NOMO-1 treated with DMSO at 0.1 percent for 48 hours (cell line): ENCODE results near the gene ZNF213.
A peak's percentile ranks its signal among the peaks of the same experiment; 100 is the strongest.

ENCODE experiments used
- DNase-seq: peaks from one replicate; lab custom pipeline; 2025; ENCODE audit not compliant: unreplicated experiment; lab: John Stamatoyannopoulos, UW

ZNF213 gene

GRCh38 chr16:3134338-3135125 is at the start of gene ZNF213:
ZNF213 (plus strand) TSS chr16:3135029; CDS start chr16:3137281, 2,252 bp downstream.
- DNase-seq = peak; percentile 99

GRCh38 chr16:3085868-3086595 is 48.8 kb upstream of the ZNF213 start:
- DNase-seq = no peak

DNA sequence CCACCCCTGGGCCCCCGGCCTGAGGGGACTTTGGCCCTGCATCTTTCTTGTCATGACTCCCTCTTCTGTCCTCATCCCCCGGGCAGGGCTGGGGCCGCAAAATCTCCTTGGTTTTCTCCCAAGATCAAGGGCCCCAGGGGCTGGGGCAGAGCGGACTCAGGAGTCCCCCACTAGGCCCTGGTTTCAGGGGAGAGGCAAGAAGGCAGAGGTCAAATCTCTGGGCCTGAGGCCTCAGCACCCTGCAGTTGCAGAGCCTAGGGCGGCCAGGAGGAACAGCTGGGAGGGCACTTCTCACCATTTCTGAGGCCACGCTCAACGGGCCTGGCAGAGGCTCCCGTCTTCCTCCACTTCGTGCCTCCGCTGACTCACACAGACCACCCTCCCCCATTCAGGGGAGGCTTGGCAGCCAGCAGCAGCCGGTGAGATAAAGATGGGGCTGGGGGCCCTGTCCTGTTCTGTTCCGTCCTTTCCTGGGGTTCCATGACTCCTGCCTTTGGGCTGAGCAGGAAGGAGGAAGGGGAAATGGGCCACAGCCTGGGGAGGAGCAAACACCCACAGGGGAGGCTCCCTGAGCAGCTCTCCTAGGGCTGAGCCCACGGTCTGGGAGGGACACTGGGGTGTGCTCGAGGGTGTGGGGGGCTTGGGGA is 48.1 kb upstream of the ZNF213 start:
- peak; percentile 50 for DNase-seq

GRCh38 chr16:3087243-3088235 is 47.3 kb upstream of the ZNF213 start:
- no peak for DNase-seq

- DNase-seq = no peak
Measured at GRCh38 chr16:3088450-3088849, 46.4 kb upstream of the ZNF213 start.

GRCh38 chr16:3088925-3089716 is 45.7 kb upstream of the ZNF213 start:
- DNase-seq = no peak

GRCh38 chr16:3089717-3090592 is 44.9 kb upstream of the ZNF213 start:
- DNase-seq = no peak

DNA sequence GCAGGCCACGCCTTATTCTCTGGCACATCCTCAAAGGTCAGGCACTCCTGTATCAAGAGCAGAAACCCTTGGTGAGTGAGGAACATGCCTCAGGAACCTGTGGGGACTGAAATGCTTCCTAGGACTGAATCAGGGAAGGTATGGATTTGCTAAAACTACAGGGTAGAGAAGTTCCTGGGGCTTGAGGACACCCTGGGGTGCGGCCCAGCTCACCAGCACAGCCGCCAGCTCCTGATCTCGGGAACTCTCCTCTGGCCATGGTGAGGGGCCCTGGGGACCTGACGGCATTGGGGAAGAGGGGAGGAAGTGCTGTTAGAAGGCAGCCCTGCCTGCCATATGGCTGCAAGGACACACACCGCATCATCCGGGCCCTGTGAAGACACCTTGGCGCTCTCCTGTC is 43.3 kb upstream of the ZNF213 start:
- no peak for DNase-seq

DNA sequence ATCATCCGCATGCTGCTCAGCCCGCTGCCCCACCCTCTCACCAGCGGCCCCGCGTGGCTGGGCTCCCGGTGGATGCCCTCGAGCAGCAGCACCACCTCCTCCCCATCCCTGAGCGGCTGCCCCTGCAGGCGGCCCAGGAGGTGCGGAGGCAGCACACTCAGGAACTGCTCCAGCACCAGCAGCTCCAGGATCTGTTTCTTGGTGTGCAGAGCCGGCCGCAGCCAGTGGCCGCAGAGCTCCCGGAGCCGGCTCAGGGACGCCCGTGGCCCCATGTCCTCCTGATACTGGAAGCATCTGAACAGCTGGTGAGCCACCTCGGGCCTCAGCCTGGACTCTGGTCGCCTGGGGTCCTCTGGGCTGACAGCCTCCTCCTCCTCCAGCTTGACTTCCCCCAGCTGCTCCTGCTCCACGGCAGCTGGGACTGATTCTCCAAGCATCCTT is 42.3 kb upstream of the ZNF213 start:
- DNase-seq = no peak

GRCh38 chr16:3094289-3095027 is 40.4 kb upstream of the ZNF213 start:
- peak; percentile 63 for DNase-seq

DNA sequence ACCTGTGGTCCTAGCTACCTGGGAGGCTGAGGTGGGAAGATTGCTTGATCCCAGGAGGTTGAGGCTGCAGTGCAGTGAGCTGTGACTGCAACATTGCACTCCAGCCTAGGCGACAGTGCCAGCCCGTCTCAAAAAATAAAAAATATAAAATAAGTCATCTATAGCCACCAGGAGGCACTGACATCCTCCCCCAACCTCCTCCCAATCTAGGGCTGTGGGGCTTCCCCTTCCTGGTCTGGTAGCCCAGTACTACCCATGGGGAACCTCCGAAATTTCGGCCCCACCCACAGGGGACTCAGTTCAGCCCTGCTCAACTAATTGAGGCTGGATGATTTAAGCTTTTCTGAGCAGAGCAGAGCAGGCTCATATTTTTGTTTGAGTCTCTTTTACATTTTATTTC is 39.0 kb upstream of the ZNF213 start:
- DNase-seq = peak; percentile 90

GRCh38 chr16:3096362-3096761 is 38.5 kb upstream of the ZNF213 start:
- DNase-seq = peak; percentile 20

- DNase-seq = no peak
Measured at GRCh38 chr16:3097266-3097665, 37.6 kb upstream of the ZNF213 start.

- DNase-seq = no peak
Measured at GRCh38 chr16:3098459-3099394, 36.1 kb upstream of the ZNF213 start, which contains the start of gene ZSCAN10. ZSCAN10 (minus strand) TSS chr16:3099294; CDS start chr16:3092937, 6,357 bp downstream.

- no peak for DNase-seq
Measured at GRCh38 chr16:3099395-3099731, 35.5 kb upstream of the ZNF213 start.

- DNase-seq = peak; percentile 94
Measured at GRCh38 chr16:3099732-3100499, 34.9 kb upstream of the ZNF213 start.
